ENCODE data around the gene UVRAG.

Gene UVRAG

DNA sequence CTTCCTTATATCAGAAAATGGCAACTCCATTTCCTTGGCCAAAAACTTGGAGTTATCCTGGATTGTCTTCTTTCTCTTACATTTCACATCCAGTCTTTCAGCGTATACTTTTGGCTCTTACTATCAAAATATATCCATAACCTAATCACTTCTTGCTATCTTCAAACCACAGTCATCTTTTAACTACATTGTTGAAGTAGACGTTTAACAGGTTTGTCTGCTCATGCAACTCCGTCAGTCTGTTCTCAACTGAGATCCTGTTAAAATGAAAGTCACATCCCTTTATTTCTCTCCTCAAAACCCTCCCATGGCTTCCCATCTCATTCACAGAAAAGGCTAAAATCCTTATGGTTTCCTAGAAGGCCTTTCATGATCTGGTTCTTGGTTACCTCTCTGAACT lies 41.9 kb downstream of the UVRAG start:
- Histone ChIP-seq H3K36me3 (replicated peaks; ENCODE audit: insufficient read depth, low read length) (no peaks in the 10 kb centered on the region), H2AFZ (ENCODE audit: low read length) (no peak overlapping the region), H3K9me3 (replicated peaks; ENCODE audit: insufficient read depth, low read length) (no peaks in the 10 kb centered on the region), H3F3A (ENCODE audit: insufficient read depth, low read length) (no peaks in the 10 kb centered on the region), H3K4me2 (ENCODE audit: low read depth, low read length) (no peak overlapping the region), H3K27me3 (replicated peaks; ENCODE audit: insufficient read depth, low read length) (no peaks in the 10 kb centered on the region), H4K20me1 (ENCODE audit: insufficient read depth, low read length) (no peaks in the 10 kb centered on the region), H3K79me2 (ENCODE audit: low read length) (no peaks in the 10 kb centered on the region), H3K9ac (ENCODE audit: low read length) (no peak overlapping the region), H3K4me3 (ENCODE audit: low read length) (no peak overlapping the region), H3K4me1 (ENCODE audit: low read length) (no peaks in the 10 kb centered on the region), H3K9me2 (replicated peaks; ENCODE audit: insufficient read depth, low read length) (no peaks in the 10 kb centered on the region), H3K27ac (ENCODE audit: low read length) (no peak overlapping the region)
- no peak for DNase-seq
- TF ChIP-seq EZH2 (optimal IDR thresholded peaks at IDR 0.05; ENCODE audit: low read depth, low read length) (no peak), EZH2phosphoT487 (IDR thresholded peaks at IDR 0.05; ENCODE audit: low read length) (no peak)
- TF ChIP-seq, protein P1, sequence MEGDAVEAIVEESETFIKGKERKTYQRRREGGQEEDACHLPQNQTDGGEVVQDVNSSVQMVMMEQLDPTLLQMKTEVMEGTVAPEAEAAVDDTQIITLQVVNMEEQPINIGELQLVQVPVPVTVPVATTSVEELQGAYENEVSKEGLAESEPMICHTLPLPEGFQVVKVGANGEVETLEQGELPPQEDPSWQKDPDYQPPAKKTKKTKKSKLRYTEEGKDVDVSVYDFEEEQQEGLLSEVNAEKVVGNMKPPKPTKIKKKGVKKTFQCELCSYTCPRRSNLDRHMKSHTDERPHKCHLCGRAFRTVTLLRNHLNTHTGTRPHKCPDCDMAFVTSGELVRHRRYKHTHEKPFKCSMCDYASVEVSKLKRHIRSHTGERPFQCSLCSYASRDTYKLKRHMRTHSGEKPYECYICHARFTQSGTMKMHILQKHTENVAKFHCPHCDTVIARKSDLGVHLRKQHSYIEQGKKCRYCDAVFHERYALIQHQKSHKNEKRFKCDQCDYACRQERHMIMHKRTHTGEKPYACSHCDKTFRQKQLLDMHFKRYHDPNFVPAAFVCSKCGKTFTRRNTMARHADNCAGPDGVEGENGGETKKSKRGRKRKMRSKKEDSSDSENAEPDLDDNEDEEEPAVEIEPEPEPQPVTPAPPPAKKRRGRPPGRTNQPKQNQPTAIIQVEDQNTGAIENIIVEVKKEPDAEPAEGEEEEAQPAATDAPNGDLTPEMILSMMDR (IDR thresholded peaks at IDR 0.05; ENCODE audit: low read length) = no peak

DNA sequence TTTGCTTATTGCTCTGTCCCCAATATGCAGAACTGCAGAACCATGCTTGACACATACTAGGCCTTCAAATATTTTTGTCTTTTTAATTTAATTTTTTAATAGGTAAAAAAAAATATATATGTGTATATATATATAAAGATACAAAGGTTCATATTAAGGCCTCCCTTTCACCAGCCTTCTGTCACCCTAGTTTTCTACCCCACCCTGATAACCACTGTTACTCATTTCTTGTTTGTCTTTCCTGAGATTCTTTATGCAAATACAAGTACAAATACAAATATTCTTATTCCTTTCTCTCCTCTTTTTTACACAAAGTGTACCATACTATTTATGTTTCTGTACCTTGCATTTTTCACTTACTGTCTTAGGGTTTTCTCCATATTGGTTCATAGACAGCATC lies 43.0 kb downstream of the UVRAG start:
- no peaks in the 10 kb centered on the region for H3K79me2 ChIP-seq (ENCODE audit: low read length)
- TF ChIP-seq, protein P1 (IDR thresholded peaks at IDR 0.05; ENCODE audit: low read length) = no peak
- no peak for TF ChIP-seq EZH2 (optimal IDR thresholded peaks at IDR 0.05; ENCODE audit: low read depth, low read length)
- TF ChIP-seq EZH2phosphoT487 (IDR thresholded peaks at IDR 0.05; ENCODE audit: low read length) = no peak
- no peaks in the 10 kb centered on the region for H3K9me3 ChIP-seq (replicated peaks; ENCODE audit: insufficient read depth, low read length)
- no peaks in the 10 kb centered on the region for H3F3A ChIP-seq (ENCODE audit: insufficient read depth, low read length)
- no peak overlapping the region for H3K27ac ChIP-seq (ENCODE audit: low read length)
- no peak overlapping the region for H2AFZ ChIP-seq (ENCODE audit: low read length)
- no peaks in the 10 kb centered on the region for H3K9me2 ChIP-seq (replicated peaks; ENCODE audit: insufficient read depth, low read length)
- no peak overlapping the region for H3K4me2 ChIP-seq (ENCODE audit: low read depth, low read length)
- no peak overlapping the region for H3K4me3 ChIP-seq (ENCODE audit: low read length)
- H3K27me3 ChIP-seq (replicated peaks; ENCODE audit: insufficient read depth, low read length) = no peaks in the 10 kb centered on the region
- no peak for DNase-seq
- H4K20me1 ChIP-seq (ENCODE audit: insufficient read depth, low read length) = no peaks in the 10 kb centered on the region
- no peaks in the 10 kb centered on the region for H3K36me3 ChIP-seq (replicated peaks; ENCODE audit: insufficient read depth, low read length)
- H3K9ac ChIP-seq (ENCODE audit: low read length) = no peak overlapping the region
- no peaks in the 10 kb centered on the region for H3K4me1 ChIP-seq (ENCODE audit: low read length)

DNA sequence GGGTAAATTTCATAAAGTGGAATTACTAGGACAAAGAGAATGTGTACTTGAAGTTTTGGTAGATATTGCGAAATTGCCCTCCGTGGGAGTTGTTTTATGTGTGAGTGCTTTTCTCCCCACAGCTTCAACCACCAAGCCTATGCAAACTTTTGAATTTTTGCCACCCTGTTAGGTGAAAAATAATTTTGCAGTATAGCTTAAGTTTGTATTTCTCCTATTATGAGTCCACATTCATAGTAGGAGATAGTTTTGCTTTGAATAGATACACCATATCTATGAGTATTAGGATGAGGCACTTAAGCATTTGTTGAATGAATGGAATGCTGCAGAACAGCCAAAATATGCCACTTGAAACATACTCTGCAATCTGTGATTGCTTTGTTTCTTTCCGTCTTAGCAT lies 43.6 kb downstream of the UVRAG start:
- DNase-seq = no peak
- Histone ChIP-seq H3K4me1 (ENCODE audit: low read length) (no peaks in the 10 kb centered on the region), H3F3A (ENCODE audit: insufficient read depth, low read length) (no peaks in the 10 kb centered on the region), H3K36me3 (replicated peaks; ENCODE audit: insufficient read depth, low read length) (no peaks in the 10 kb centered on the region), H3K9ac (ENCODE audit: low read length) (no peak overlapping the region), H3K9me2 (replicated peaks; ENCODE audit: insufficient read depth, low read length) (no peaks in the 10 kb centered on the region), H3K79me2 (ENCODE audit: low read length) (no peaks in the 10 kb centered on the region), H3K27me3 (replicated peaks; ENCODE audit: insufficient read depth, low read length) (no peaks in the 10 kb centered on the region), H2AFZ (ENCODE audit: low read length) (no peak overlapping the region), H3K9me3 (replicated peaks; ENCODE audit: insufficient read depth, low read length) (no peaks in the 10 kb centered on the region), H3K4me3 (ENCODE audit: low read length) (no peak overlapping the region), H4K20me1 (ENCODE audit: insufficient read depth, low read length) (no peaks in the 10 kb centered on the region), H3K4me2 (ENCODE audit: low read depth, low read length) (no peak overlapping the region), H3K27ac (ENCODE audit: low read length) (no peak overlapping the region)
- TF ChIP-seq EZH2phosphoT487 (IDR thresholded peaks at IDR 0.05; ENCODE audit: low read length) = no peak
- no peak for TF ChIP-seq EZH2 (optimal IDR thresholded peaks at IDR 0.05; ENCODE audit: low read depth, low read length)
- TF ChIP-seq, protein P1 (IDR thresholded peaks at IDR 0.05; ENCODE audit: low read length) = no peak
